Stimulated activated CD4-positive, alpha-beta T cell treated with anti-CD3 and anti-CD28 coated beads, Interleukin-15, amount 100 ng/mL, for 48 hours (primary cell): ENCODE results near the gene PCBP3.
"Not testable (repeated sequence)": the region's sequence is repeated elsewhere in the genome, so short reads cannot be mapped to it uniquely, and the experiment has no call there.

Experiments used
- DNase-seq, 2 donors: peaks; one replicate each; pipeline ENCODE4 v3.0.0-alpha.2; 2020; ENCODE audit warnings: low read depth in 2 of 2

The PCBP3 gene

GRCh38 chr21:45893740-45894449, 250.4 kb downstream of the PCBP3 start:
- no peak for DNase-seq

- DNase-seq, result no peak
Observed at GRCh38 chr21:45894450-45894825, 250.9 kb downstream of the PCBP3 start.

- no peak for DNase-seq
Observed at GRCh38 chr21:45894906-45895777, 251.6 kb downstream of the PCBP3 start.

- DNase-seq, result no peak
Observed at GRCh38 chr21:45895778-45896370, 252.3 kb downstream of the PCBP3 start.

GRCh38 chr21:45896431-45896830, 252.9 kb downstream of the PCBP3 start:
- DNase-seq, result not testable (repeated sequence)

- no peak for DNase-seq
Observed at GRCh38 chr21:45897191-45898027, 253.9 kb downstream of the PCBP3 start.

GRCh38 chr21:45898028-45898350, 254.5 kb downstream of the PCBP3 start:
- no peak for DNase-seq

- DNase-seq, result no peak
Observed at GRCh38 chr21:45898781-45899180, 255.3 kb downstream of the PCBP3 start.

- DNase-seq, result no peak
Observed at GRCh38 chr21:45899317-45900033, 255.9 kb downstream of the PCBP3 start.

- DNase-seq, result no peak
Observed at GRCh38 chr21:45900034-45900868, 256.7 kb downstream of the PCBP3 start.

- DNase-seq, result no peak
Observed at GRCh38 chr21:45901061-45901690, 257.7 kb downstream of the PCBP3 start.

GRCh38 chr21:45902292-45902995, 258.9 kb downstream of the PCBP3 start:
- DNase-seq, result no peak

GRCh38 chr21:45905196-45905595, 261.7 kb downstream of the PCBP3 start:
- no peak for DNase-seq

GRCh38 chr21:45906196-45906805, 262.8 kb downstream of the PCBP3 start:
- DNase-seq, result no peak

GRCh38 chr21:45906859-45907258, 263.3 kb downstream of the PCBP3 start:
- DNase-seq, result no peak

GRCh38 chr21:45908536-45909237, 265.2 kb downstream of the PCBP3 start:
- no peak for DNase-seq

- DNase-seq, result no peak
Observed at GRCh38 chr21:45909238-45909988, 265.9 kb downstream of the PCBP3 start.
